Purkinje cell (primary cell): ENCODE results near the gene HDHD3. TPM values are rescaled to one million over a fixed set of nuclear protein-coding genes. Genes with fewer than 3 reads are reported as not detected.

ENCODE experiments used
- polyA plus RNA-seq: library from polyadenylated mRNA; unstranded; fragments of >200 nt; fragmentation: Nextera tagmentation; gene quantifications from 2 replicates; pipeline ENCODE4 v1.2.1, GENCODE V29; 2014

The HDHD3 gene
- polyA plus RNA-seq: 2.5 and 8.8 TPM in 2 replicates

GRCh38 chr9:113376634-113377567, at the start of gene HDHD3:
Gene HDHD3, minus strand, starts transcription at chr9:113376986. Its CDS starts 2,632 bp downstream, at chr9:113374354.

GRCh38 chr9:113410207-113410864, 33.5 kb upstream of the HDHD3 start, which contains the start of the genes C9orf43 and POLE3:
Gene C9orf43, plus strand, starts transcription at chr9:113410747. Its CDS starts 2,747 bp downstream, at chr9:113413494.
Gene POLE3, minus strand, starts transcription at chr9:113410675. Its CDS starts 382 bp downstream, at chr9:113410293.

GRCh38 chr9:113401027-113401792, 24.4 kb upstream of the HDHD3 start, which contains the start of gene ALAD:
Gene ALAD, minus strand, starts transcription at chr9:113401284. Its CDS starts 7,725 bp downstream, at chr9:113393559.

GRCh38 chr9:113349445-113350094, 27.2 kb downstream of the HDHD3 start, which contains the start of gene BSPRY:
Gene BSPRY, plus strand, starts transcription at chr9:113349541. Its CDS starts 39 bp downstream, at chr9:113349580.

GRCh38 chr9:113340011-113340699, 36.6 kb downstream of the HDHD3 start, which contains the start of gene WDR31:
Gene WDR31, minus strand, starts transcription at chr9:113340275. Its CDS starts 8,253 bp downstream, at chr9:113332022.

Other genes starting within 250 kb of the HDHD3 start
- gene SLC31A2, start 226.0 kb downstream of the HDHD3 start, polyA plus RNA-seq: 12.9 and 20.0 TPM in 2 replicates
- gene FKBP15, start 155.7 kb downstream of the HDHD3 start, polyA plus RNA-seq: 23.9 and 28.0 TPM in 2 replicates
- gene SLC31A1, start 155.4 kb downstream of the HDHD3 start, polyA plus RNA-seq: 2.3 and 8.2 TPM in 2 replicates
- gene CDC26, start 101.4 kb downstream of the HDHD3 start, polyA plus RNA-seq: 92.2 and 96.9 TPM in 2 replicates
- gene PRPF4, start 101.3 kb downstream of the HDHD3 start, polyA plus RNA-seq: 7.6 and 8.3 TPM in 2 replicates
- not detected in 2 replicates for gene RNF183, start 73.6 kb downstream of the HDHD3 start, polyA plus RNA-seq
- gene WDR31, start 36.7 kb downstream of the HDHD3 start, polyA plus RNA-seq: 0.24 and 2.8 TPM in 2 replicates
- 48.0 and 54.2 TPM in 2 replicates for gene BSPRY, start 27.4 kb downstream of the HDHD3 start, polyA plus RNA-seq
- 9.0 and 10.7 TPM in 2 replicates for gene ALAD, start 24.3 kb upstream of the HDHD3 start, polyA plus RNA-seq
- 13.8 and 21.4 TPM in 2 replicates for gene POLE3, start 33.7 kb upstream of the HDHD3 start, polyA plus RNA-seq
- gene C9orf43, start 33.8 kb upstream of the HDHD3 start, polyA plus RNA-seq: not detected in 2 replicates
- 0.83 TPM in 1 of 2 replicates, not detected in the other for gene RGS3, start 86.7 kb upstream of the HDHD3 start, polyA plus RNA-seq